Measurements from ENCODE around the gene GAD2.

Gene GAD2

GRCh38 chr10:26216585-26217395 is at the start of gene GAD2:
GAD2 (plus strand) TSS chr10:26216774; CDS start chr10:26216810, 36 bp downstream.
- Histone ChIP-seq H3K27me3 (ENCODE audit: control insufficient read depth, insufficient read depth, low read length) (peaks cover 49% of the 10 kb centered on the region), H3K4me3 (ENCODE audit: low read length) (peak within 1 kb of the TSS; percentile 49; the same call in 1 of the 2 replicates), H3K4me1 (ENCODE audit: control insufficient read depth, insufficient read depth, low read length) (peaks cover 6% of the 10 kb centered on the region)

GRCh38 chr10:26169466-26169865 is 47.1 kb upstream of the GAD2 start:
- no CpG with 5 or more reads among the region's 2 CpGs for WGBS (ENCODE audit: insufficient coverage, insufficient read length)

More at GRCh38 chr10:26216585-26217395, at the start of gene GAD2:
- Histone ChIP-seq H3K27ac (ENCODE audit: low read length) (no peak within 1 kb of the TSS), H3K9me3 (ENCODE audit: control insufficient read depth, insufficient read depth, low read length) (no peaks in the 10 kb centered on the region), H3K36me3 (ENCODE audit: control insufficient read depth, insufficient read depth, low read length) (no peaks in the 10 kb centered on the region)
- WGBS (ENCODE audit: insufficient coverage, insufficient read length): no CpG with 5 or more reads among the region's 60 CpGs
- no peak for DNase-seq (ENCODE audit: low read depth, low spot score)

GRCh38 chr10:26172131-26172530 is 44.4 kb upstream of the GAD2 start:
- no CpG with 5 or more reads among the region's 7 CpGs for WGBS (ENCODE audit: insufficient coverage, insufficient read length)
- Histone ChIP-seq H3K4me1 (ENCODE audit: control insufficient read depth, insufficient read depth, low read length) (no peaks in the 10 kb centered on the region), H3K4me3 (ENCODE audit: low read length) (no peak overlapping the region), H3K36me3 (ENCODE audit: control insufficient read depth, insufficient read depth, low read length) (no peaks in the 10 kb centered on the region), H3K9me3 (ENCODE audit: control insufficient read depth, insufficient read depth, low read length) (no peaks in the 10 kb centered on the region), H3K27ac (ENCODE audit: low read length) (no peak overlapping the region), H3K27me3 (ENCODE audit: control insufficient read depth, insufficient read depth, low read length) (no peaks in the 10 kb centered on the region)
- DNase-seq (ENCODE audit: low read depth, low spot score): no peak

More at GRCh38 chr10:26169466-26169865, 47.1 kb upstream of the GAD2 start:
- no peak overlapping the region for H3K27ac ChIP-seq (ENCODE audit: low read length)
- no peaks in the 10 kb centered on the region for H3K9me3 ChIP-seq (ENCODE audit: control insufficient read depth, insufficient read depth, low read length)
- no peaks in the 10 kb centered on the region for H3K27me3 ChIP-seq (ENCODE audit: control insufficient read depth, insufficient read depth, low read length)
- H3K36me3 ChIP-seq (ENCODE audit: control insufficient read depth, insufficient read depth, low read length): no peaks in the 10 kb centered on the region
- no peaks in the 10 kb centered on the region for H3K4me1 ChIP-seq (ENCODE audit: control insufficient read depth, insufficient read depth, low read length)
- no peak overlapping the region for H3K4me3 ChIP-seq (ENCODE audit: low read length)
- DNase-seq (ENCODE audit: low read depth, low spot score): no peak

- Histone ChIP-seq H3K4me3 (ENCODE audit: low read length) (no peak overlapping the region), H3K9me3 (ENCODE audit: control insufficient read depth, insufficient read depth, low read length) (no peaks in the 10 kb centered on the region), H3K4me1 (ENCODE audit: control insufficient read depth, insufficient read depth, low read length) (0 out of 2 replicates have a peak, but pooled peaks cover 2% of the 10 kb centered on the region), H3K27ac (ENCODE audit: low read length) (no peak overlapping the region), H3K27me3 (ENCODE audit: control insufficient read depth, insufficient read depth, low read length) (no peaks in the 10 kb centered on the region), H3K36me3 (ENCODE audit: control insufficient read depth, insufficient read depth, low read length) (no peaks in the 10 kb centered on the region)
- no CpG with 5 or more reads among the region's 2 CpGs for WGBS (ENCODE audit: insufficient coverage, insufficient read length)
- DNase-seq (ENCODE audit: low read depth, low spot score): no peak
Observed at GRCh38 chr10:26173837-26174236, 42.7 kb upstream of the GAD2 start.

GRCh38 chr10:26177341-26177740 is 39.2 kb upstream of the GAD2 start:
- WGBS (ENCODE audit: insufficient coverage, insufficient read length): no CpG with 5 or more reads among the region's 4 CpGs
- DNase-seq (ENCODE audit: low read depth, low spot score): no peak
- Histone ChIP-seq H3K36me3 (ENCODE audit: control insufficient read depth, insufficient read depth, low read length) (no peaks in the 10 kb centered on the region), H3K9me3 (ENCODE audit: control insufficient read depth, insufficient read depth, low read length) (no peaks in the 10 kb centered on the region), H3K27ac (ENCODE audit: low read length) (no peak overlapping the region), H3K4me1 (ENCODE audit: control insufficient read depth, insufficient read depth, low read length) (0 out of 2 replicates have a peak, but pooled peaks cover 2% of the 10 kb centered on the region), H3K4me3 (ENCODE audit: low read length) (no peak overlapping the region), H3K27me3 (ENCODE audit: control insufficient read depth, insufficient read depth, low read length) (no peaks in the 10 kb centered on the region)

GRCh38 chr10:26194275-26194674 is 22.3 kb upstream of the GAD2 start:
- DNase-seq (ENCODE audit: low read depth, low spot score): no peak
- Histone ChIP-seq H3K4me3 (ENCODE audit: low read length) (no peak overlapping the region), H3K27me3 (ENCODE audit: control insufficient read depth, insufficient read depth, low read length) (no peaks in the 10 kb centered on the region), H3K36me3 (ENCODE audit: control insufficient read depth, insufficient read depth, low read length) (no peaks in the 10 kb centered on the region), H3K4me1 (ENCODE audit: control insufficient read depth, insufficient read depth, low read length) (no peaks in the 10 kb centered on the region), H3K27ac (ENCODE audit: low read length) (no peak overlapping the region), H3K9me3 (ENCODE audit: control insufficient read depth, insufficient read depth, low read length) (no peaks in the 10 kb centered on the region)
- no CpG with 5 or more reads among the region's 5 CpGs for WGBS (ENCODE audit: insufficient coverage, insufficient read length)

GRCh38 chr10:26197248-26197647 is 19.3 kb upstream of the GAD2 start:
- Histone ChIP-seq H3K27ac (ENCODE audit: low read length) (no peak overlapping the region), H3K27me3 (ENCODE audit: control insufficient read depth, insufficient read depth, low read length) (no peaks in the 10 kb centered on the region), H3K4me3 (ENCODE audit: low read length) (no peak overlapping the region), H3K9me3 (ENCODE audit: control insufficient read depth, insufficient read depth, low read length) (no peaks in the 10 kb centered on the region), H3K4me1 (ENCODE audit: control insufficient read depth, insufficient read depth, low read length) (no peaks in the 10 kb centered on the region), H3K36me3 (ENCODE audit: control insufficient read depth, insufficient read depth, low read length) (no peaks in the 10 kb centered on the region)
- DNase-seq (ENCODE audit: low read depth, low spot score): no peak
- WGBS (ENCODE audit: insufficient coverage, insufficient read length): no CpG with 5 or more reads among the region's 2 CpGs

GRCh38 chr10:26198119-26198518 is 18.5 kb upstream of the GAD2 start:
- no peaks in the 10 kb centered on the region for H3K4me1 ChIP-seq (ENCODE audit: control insufficient read depth, insufficient read depth, low read length)
- no peaks in the 10 kb centered on the region for H3K9me3 ChIP-seq (ENCODE audit: control insufficient read depth, insufficient read depth, low read length)
- H3K4me3 ChIP-seq (ENCODE audit: low read length): no peak overlapping the region
- H3K36me3 ChIP-seq (ENCODE audit: control insufficient read depth, insufficient read depth, low read length): no peaks in the 10 kb centered on the region
- DNase-seq (ENCODE audit: low read depth, low spot score): no peak
- no peak overlapping the region for H3K27ac ChIP-seq (ENCODE audit: low read length)
- no CpG with 5 or more reads among the region's 9 CpGs for WGBS (ENCODE audit: insufficient coverage, insufficient read length)
- no peaks in the 10 kb centered on the region for H3K27me3 ChIP-seq (ENCODE audit: control insufficient read depth, insufficient read depth, low read length)

GRCh38 chr10:26199841-26200240 is 16.7 kb upstream of the GAD2 start:
- no peak for DNase-seq (ENCODE audit: low read depth, low spot score)
- Histone ChIP-seq H3K4me1 (ENCODE audit: control insufficient read depth, insufficient read depth, low read length) (no peaks in the 10 kb centered on the region), H3K27ac (ENCODE audit: low read length) (no peak overlapping the region), H3K36me3 (ENCODE audit: control insufficient read depth, insufficient read depth, low read length) (no peaks in the 10 kb centered on the region), H3K9me3 (ENCODE audit: control insufficient read depth, insufficient read depth, low read length) (no peaks in the 10 kb centered on the region), H3K27me3 (ENCODE audit: control insufficient read depth, insufficient read depth, low read length) (no peaks in the 10 kb centered on the region), H3K4me3 (ENCODE audit: low read length) (no peak overlapping the region)
- no CpG with 5 or more reads among the region's 4 CpGs for WGBS (ENCODE audit: insufficient coverage, insufficient read length)

- no peaks in the 10 kb centered on the region for H3K4me1 ChIP-seq (ENCODE audit: control insufficient read depth, insufficient read depth, low read length)
- H3K27ac ChIP-seq (ENCODE audit: low read length): no peak overlapping the region
- H3K36me3 ChIP-seq (ENCODE audit: control insufficient read depth, insufficient read depth, low read length): no peaks in the 10 kb centered on the region
- no peak for DNase-seq (ENCODE audit: low read depth, low spot score)
- no CpG with 5 or more reads among the region's 2 CpGs for WGBS (ENCODE audit: insufficient coverage, insufficient read length)
- H3K27me3 ChIP-seq (ENCODE audit: control insufficient read depth, insufficient read depth, low read length): peaks cover under 1% of the 10 kb centered on the region; the same call in 1 of the 2 replicates
- H3K4me3 ChIP-seq (ENCODE audit: low read length): no peak overlapping the region
- no peaks in the 10 kb centered on the region for H3K9me3 ChIP-seq (ENCODE audit: control insufficient read depth, insufficient read depth, low read length)
Observed at GRCh38 chr10:26205223-26205622, 11.4 kb upstream of the GAD2 start.
